K562 (cell line): ENCODE results near the gene GDF15. TPM values are rescaled to one million over a fixed set of nuclear protein-coding genes. Genes with fewer than 3 reads are reported as not detected.

Source experiments
- ARID4B ChIP-seq: sonication (generic); formaldehyde crosslinking; IDR thresholded peaks from 2 replicates; pipeline ENCODE4 v1.8.0; 2022; ENCODE audit warnings: mild to moderate bottlenecking, missing genetic modification reagents
- BDP1 ChIP-seq: IDR thresholded peaks from 3 replicates; pipeline ENCODE4 v1.6.1; 2011; ENCODE audit not compliant: insufficient read length, insufficient read depth
- BRD4 ChIP-seq: fragments of 200-600 bp; sonication (generic); IDR thresholded peaks from 2 replicates; pipeline ENCODE4 v1.6.1; 2017; ENCODE audit warnings: inconsistent platforms
- CHCHD3 ChIP-seq: fragments of 250-450 bp; sonication (Bioruptor Pico); IDR thresholded peaks from 2 replicates; pipeline ENCODE4 v2.1.2; 2022; ENCODE audit warnings: mild to moderate bottlenecking
- E2F6 ChIP-seq, 2 experiments: IDR thresholded peaks; 2 replicates each; pipeline ENCODE4 v1.6.1; 2011; ENCODE audit warnings: borderline replicate concordance in 1 of 2, control low read depth in 1 of 2, low read depth in 1 of 2, low read length in 1 of 2, mild to moderate bottlenecking in 1 of 2, mixed read lengths in 1 of 2, moderate library complexity in 1 of 2; ENCODE audit not compliant: insufficient read depth in 1 of 2, insufficient read length in 1 of 2, poor library complexity in 1 of 2, severe bottlenecking in 1 of 2; ENCODE audit errors: extremely low read depth in 1 of 2
- GTF3C2 ChIP-seq: IDR thresholded peaks from 3 replicates; pipeline ENCODE4 v1.6.1; 2011; ENCODE audit warnings: borderline replicate concordance, mild to moderate bottlenecking, moderate library complexity; ENCODE audit not compliant: insufficient read length; ENCODE audit errors: extremely low read depth
- MTF1 ChIP-seq: fragments of 250-450 bp; sonication (Bioruptor Pico); IDR thresholded peaks from 2 replicates; pipeline ENCODE4 v1.9.0; 2021; ENCODE audit warnings: moderate library complexity, mild to moderate bottlenecking, inconsistent platforms, borderline replicate concordance
- NCOA4 ChIP-seq: fragments of 450-650 bp; IDR thresholded peaks from 2 replicates; pipeline ENCODE4 v1.6.1; 2018; ENCODE audit warnings: mild to moderate bottlenecking; ENCODE audit not compliant: partially characterized antibody
- NEUROD1 ChIP-seq: fragments of 150-350 bp; IDR thresholded peaks from 2 replicates; pipeline ENCODE4 v1.6.1; 2014; ENCODE audit warnings: borderline replicate concordance, low read length, low read depth; ENCODE audit not compliant: partially characterized antibody
- POLR2A ChIP-seq: fragments of 450-650 bp; conservative IDR thresholded peaks from 2 replicates; pipeline ENCODE4 v1.6.1; 2016
- POLR2AphosphoS2 ChIP-seq: IDR thresholded peaks from 2 replicates; pipeline ENCODE4 v1.6.1; 2012; ENCODE audit warnings: low read length, improper control_type of control experiment
- RAD51 ChIP-seq: fragments of 450-650 bp; IDR thresholded peaks from 2 replicates; pipeline ENCODE4 v1.7.1; 2016; ENCODE audit warnings: low read depth, mild to moderate bottlenecking, borderline replicate concordance
- RBFOX2 ChIP-seq: fragments of 200-400 bp; formaldehyde crosslinking; IDR thresholded peaks from 2 replicates; pipeline ENCODE4 v1.6.1; 2017; ENCODE audit warnings: low read depth, mild to moderate bottlenecking, low read length, moderate library complexity
- SFPQ ChIP-seq: fragments of 200-400 bp; formaldehyde crosslinking; IDR thresholded peaks from 2 replicates; pipeline ENCODE4 v1.6.1; 2017; ENCODE audit warnings: mild to moderate bottlenecking, low read depth, low read length, moderate library complexity
- SIX5 ChIP-seq, 2 experiments: IDR thresholded peaks; 2 replicates each; pipeline ENCODE4 v1.6.1; 2011; ENCODE audit warnings: low read length in 2 of 2, borderline replicate concordance in 1 of 2, low read depth in 1 of 2, mild to moderate bottlenecking in 1 of 2, moderate library complexity in 1 of 2; ENCODE audit not compliant: insufficient read depth in 1 of 2
- WHSC1 ChIP-seq: IDR thresholded peaks from one replicate; pipeline ENCODE4 v1.6.1; 2012; ENCODE audit warnings: low read length, control low read depth, inconsistent platforms
- polyA plus RNA-seq, 8 experiments: library from polyadenylated mRNA; depleted of rRNA in 4 of 8; stranded (reverse) in 5 of 8; unstranded in 3 of 8; fragments of >200 nt; fragmentation: Nextera tagmentation in 2 of 8; fragmentation: Illumina TruSeq in 1 of 8; extraction: Ambion mirVana in 2 of 8; extraction: Trizol in 1 of 8; gene quantifications; 2 replicates each; pipeline versions ENCODE4 v1.2.1 to v1.2.3, GENCODE V29; 2011 to 2014; ENCODE audit warnings: inconsistent platforms in 1 of 8, missing spikeins in 1 of 8
- total RNA-seq, 7 experiments: library from RNA; depleted of rRNA in 6 of 7; stranded (reverse); fragments of >200 nt in 6 of 7; fragmentation: Illumina TruSeq in 2 of 7; extraction: Trizol in 2 of 7; gene quantifications; 2 replicates each; pipeline versions ENCODE4 v1.2.1 to v1.2.3, GENCODE V29; 2011 to 2021; ENCODE audit warnings: low replicate concordance in 1 of 7

GDF15 gene
- total and polyA plus RNA-seq, 9 of the 15 experiments (the other 6 are each of a cell fraction or from before 2014, with no cell fraction given) = 2.3 to 82.4 (median 12.5) TPM

- no peak for TF ChIP-seq GTF3C2
- peak; percentile 70 for TF ChIP-seq POLR2A
- no peak for TF ChIP-seq BRD4
- TF ChIP-seq NCOA4 = no peak
- peak; percentile 57; the same call in 1 of the 2 replicates for TF ChIP-seq POLR2AphosphoS2
- peak in 1 of 2 experiments; percentile 30 for TF ChIP-seq E2F6 (IDR thresholded peaks at IDR 0.05; ENCODE audit: borderline replicate concordance in 1 of 2, extremely low read depth in 1 of 2, insufficient read depth in 1 of 2, insufficient read length in 1 of 2, low read depth in 1 of 2, low read length in 1 of 2, poor library complexity in 1 of 2, severe bottlenecking in 1 of 2)
- TF ChIP-seq RAD51 = no peak
- no peak for TF ChIP-seq MTF1 (CRISPR knock-in tag)
- TF ChIP-seq BDP1 = no peak
- TF ChIP-seq ARID4B = no peak
- no peak for TF ChIP-seq CHCHD3 (CRISPR knock-in tag)
- no peak for TF ChIP-seq SFPQ
- no peak for TF ChIP-seq WHSC1
- no peak for TF ChIP-seq SIX5 (IDR thresholded peaks at IDR 0.05; ENCODE audit: borderline replicate concordance in 1 of 2, insufficient read depth in 1 of 2, low read depth in 1 of 2, low read length in 2 of 2)
- no peak for TF ChIP-seq NEUROD1
- TF ChIP-seq RBFOX2 = peak; percentile 52; the same call in 1 of the 2 replicates
Observed at GRCh38 chr19:18434411-18435175, 48.6 kb downstream of the GDF15 start (continued).
